CD4-positive, CD25-positive, alpha-beta regulatory T cell (primary cell): ENCODE data around the gene ACP7. TPM values are rescaled to one million over a fixed set of nuclear protein-coding genes. Genes with fewer than 3 reads are reported as not detected.
"Not testable (repeated sequence)": the region's sequence is repeated elsewhere in the genome, so short reads cannot be mapped to it uniquely, and the experiment has no call there.

Experiments used
- ATAC-seq, 2 donors: fragments of 150-1000 bp; cut with Tn5 transposase; one replicate each; pipeline ENCODE4 v1.10.0; 2021; ENCODE audit warnings: low read depth in 2 of 2, moderate number of reproducible peaks in 2 of 2, moderate library complexity in 1 of 2
- DNase-seq, 3 donors: peaks; one replicate each; pipeline versions ENCODE4 v3.0.0 to v3.0.0-alpha.2; 2012 to 2022; ENCODE audit warnings: mixed read lengths in 1 of 3
- H3K27ac ChIP-seq: one replicate; pipeline ENCODE4 v1.7.0; 2013; ENCODE audit warnings: mild to moderate bottlenecking, low read length; ENCODE audit not compliant: insufficient read depth, poor library complexity, severe bottlenecking
- H3K27me3 ChIP-seq: one replicate; pipeline ENCODE4 v1.7.0; 2013; ENCODE audit warnings: low read length; ENCODE audit not compliant: control insufficient read depth, insufficient read depth
- H3K36me3 ChIP-seq: one replicate; pipeline ENCODE4 v1.7.0; 2013; ENCODE audit warnings: mild to moderate bottlenecking, low read length, moderate library complexity; ENCODE audit not compliant: control insufficient read depth, insufficient read depth
- H3K4me1 ChIP-seq: 2 replicates; pipeline ENCODE4 v1.7.0; 2013; ENCODE audit warnings: mild to moderate bottlenecking, low read length; ENCODE audit not compliant: insufficient read depth, control insufficient read depth, poor library complexity, severe bottlenecking
- H3K4me3 ChIP-seq: one replicate; pipeline ENCODE4 v1.7.0; 2013; ENCODE audit warnings: low read depth, mild to moderate bottlenecking, low read length, moderate library complexity
- H3K9me3 ChIP-seq, 2 experiments: 1 replicate in 1 of 2; 2 replicates in 1 of 2; pipeline ENCODE4 v1.7.0; 2013; ENCODE audit warnings: low read length in 2 of 2, mild to moderate bottlenecking in 1 of 2, moderate library complexity in 1 of 2; ENCODE audit not compliant: control insufficient read depth in 2 of 2
- H3K27ac Mint-ChIP-seq, 3 donors: one replicate each; pipeline ENCODE4 v1.8.0; 2020 to 2022; ENCODE audit warnings: mild to moderate bottlenecking in 3 of 3, mixed read lengths in 3 of 3, moderate library complexity in 2 of 3
- H3K27me3 Mint-ChIP-seq: one replicate; pipeline ENCODE4 v1.8.0; 2022; ENCODE audit warnings: mild to moderate bottlenecking, mixed read lengths
- H3K36me3 Mint-ChIP-seq: one replicate; pipeline ENCODE4 v1.8.0; 2020; ENCODE audit warnings: mixed read lengths
- H3K4me1 Mint-ChIP-seq, 4 donors: one replicate each; pipeline ENCODE4 v1.8.0; 2020 to 2022; ENCODE audit warnings: mixed read lengths in 4 of 4, mild to moderate bottlenecking in 1 of 4
- H3K4me3 Mint-ChIP-seq, 4 donors: one replicate each; pipeline ENCODE4 v1.8.0; 2020 to 2022; ENCODE audit warnings: mild to moderate bottlenecking in 4 of 4, mixed read lengths in 4 of 4, moderate library complexity in 3 of 4
- H3K9me3 Mint-ChIP-seq, 7 donors: one replicate each; pipeline ENCODE4 v1.8.0; 2020 to 2022; ENCODE audit warnings: mixed read lengths in 7 of 7, mild to moderate bottlenecking in 3 of 7, moderate library complexity in 2 of 7
- polyA plus RNA-seq, 4 donors: library from polyadenylated mRNA; unstranded; fragments of 300-500 nt; fragmentation: Illumina TruSeq; gene quantifications; one replicate each; pipeline ENCODE4 v1.2.3, GENCODE V29; 2021
- total RNA-seq: library from RNA; stranded (reverse); gene quantifications from one replicate; pipeline ENCODE4 v1.2.3, GENCODE V29; 2022

ACP7 gene
- total and polyA plus RNA-seq, 5 donors from 2014 or later: not detected

GRCh38 chr19:39110263-39110967, 26.2 kb downstream of the ACP7 start:
- no peak overlapping the region for H3K27ac ChIP-seq
- Mint-ChIP-seq H3K27ac (peak overlapping the region; percentile 57 to 75 (median 64)), H3K9me3 (no peaks in the 10 kb centered on the region)

DNA sequence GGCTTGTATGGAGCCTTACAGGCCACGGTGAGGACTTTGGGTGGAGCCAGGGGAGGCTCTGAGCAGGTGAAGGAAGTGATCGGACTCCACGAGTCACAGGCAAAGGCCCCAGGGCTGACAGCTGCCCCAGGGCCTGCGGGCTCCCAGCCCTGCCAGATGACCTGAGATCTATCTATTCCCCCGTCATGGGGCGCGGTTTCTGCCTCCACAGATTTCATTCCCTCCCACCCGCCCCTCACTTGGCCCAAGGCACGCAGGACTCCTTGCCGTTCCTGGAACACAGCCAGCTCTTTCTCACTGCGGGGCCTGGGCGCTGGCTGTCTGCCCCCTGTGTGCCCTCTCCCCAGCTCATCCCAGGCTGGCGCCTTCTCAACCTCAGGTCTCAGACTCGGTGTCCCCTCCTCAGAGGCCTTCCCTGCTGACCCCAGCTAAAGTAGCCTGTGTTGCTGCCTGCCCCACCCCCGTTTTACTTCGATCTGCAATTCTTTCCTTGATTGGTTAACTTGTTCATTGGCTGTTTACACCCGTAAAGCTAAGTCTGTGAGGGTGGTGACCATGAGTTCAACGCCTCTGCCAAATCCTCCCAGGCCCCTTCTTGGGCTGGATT, 27.5 kb downstream of the ACP7 start:
- Mint-ChIP-seq H3K27me3 (peaks cover 15% of the 10 kb centered on the region), H3K4me1 (peaks cover 0 to 7% (median 5%) of the 10 kb centered on the region in 4 donors), H3K9me3 (no peaks in the 10 kb centered on the region), H3K27ac (no peak overlapping the region), H3K4me3 (no peak overlapping the region), H3K36me3 (no peaks in the 10 kb centered on the region)
- H3K9me3 ChIP-seq: no peaks in the 10 kb centered on the region
- H3K27me3 ChIP-seq: no peaks in the 10 kb centered on the region
- H3K4me3 ChIP-seq: no peak overlapping the region
- H3K36me3 ChIP-seq: no peaks in the 10 kb centered on the region
- peaks cover 7% of the 10 kb centered on the region for H3K4me1 ChIP-seq
- DNase-seq: no peak
- no peak for ATAC-seq
- no peak overlapping the region for H3K27ac ChIP-seq

More at GRCh38 chr19:39110263-39110967, 26.2 kb downstream of the ACP7 start:
- Mint-ChIP-seq H3K4me1 (peaks cover 0 to 7% (median 5%) of the 10 kb centered on the region in 4 donors), H3K27me3 (peaks cover 15% of the 10 kb centered on the region), H3K36me3 (no peaks in the 10 kb centered on the region), H3K4me3 (no peak overlapping the region)
- Histone ChIP-seq H3K36me3 (no peaks in the 10 kb centered on the region), H3K27me3 (no peaks in the 10 kb centered on the region), H3K4me3 (no peak overlapping the region), H3K4me1 (peaks cover 7% of the 10 kb centered on the region), H3K9me3 (no peaks in the 10 kb centered on the region)
- peak; percentile 83 for ATAC-seq
- DNase-seq: peak; percentile 52 to 67 (median 58)

DNA sequence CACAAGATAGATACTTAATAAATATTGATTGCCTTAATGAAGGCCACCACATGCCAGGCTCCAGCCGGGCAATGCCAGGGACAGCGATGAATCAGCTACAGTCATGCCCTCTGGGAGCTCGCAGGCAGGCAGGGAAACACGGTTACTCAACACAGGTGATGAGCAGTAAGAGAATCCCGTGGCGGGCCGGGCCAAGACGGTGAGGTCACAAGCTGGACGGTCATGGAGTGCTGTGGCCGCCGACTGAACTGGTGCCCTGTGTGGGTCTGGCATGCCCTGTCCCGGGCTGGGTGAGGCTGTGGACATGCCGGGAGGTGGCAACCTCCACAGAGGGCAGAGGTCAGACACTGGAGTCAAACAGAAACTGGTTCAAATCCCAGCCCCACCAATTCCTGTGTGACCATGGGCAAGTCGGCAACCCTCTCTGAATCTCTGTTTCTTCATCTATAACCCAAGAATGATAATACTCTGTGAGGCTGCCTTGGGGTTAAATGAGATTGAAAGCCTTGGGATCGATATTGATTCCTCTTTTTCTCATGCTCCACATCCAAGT, 28.2 kb downstream of the ACP7 start:
- H3K27ac Mint-ChIP-seq: no peak overlapping the region
- DNase-seq: no peak
- H3K27me3 Mint-ChIP-seq: peaks cover 15% of the 10 kb centered on the region
- Histone ChIP-seq H3K9me3 (no peaks in the 10 kb centered on the region), H3K27me3 (no peaks in the 10 kb centered on the region), H3K4me3 (no peak overlapping the region), H3K36me3 (no peaks in the 10 kb centered on the region), H3K27ac (no peak overlapping the region), H3K4me1 (peaks cover 7% of the 10 kb centered on the region)
- no peaks in the 10 kb centered on the region for H3K9me3 Mint-ChIP-seq
- no peak for ATAC-seq
- H3K4me3 Mint-ChIP-seq: no peak overlapping the region
- H3K4me1 Mint-ChIP-seq: peaks cover 0 to 7% (median 5%) of the 10 kb centered on the region in 4 donors
- H3K36me3 Mint-ChIP-seq: no peaks in the 10 kb centered on the region

GRCh38 chr19:39113199-39113598, 29.0 kb downstream of the ACP7 start:
- Histone ChIP-seq H3K9me3 (no peaks in the 10 kb centered on the region), H3K36me3 (no peaks in the 10 kb centered on the region), H3K4me1 (peaks cover 7% of the 10 kb centered on the region), H3K4me3 (no peak overlapping the region), H3K27me3 (no peaks in the 10 kb centered on the region), H3K27ac (no peak overlapping the region)
- H3K9me3 Mint-ChIP-seq: no peaks in the 10 kb centered on the region
- H3K36me3 Mint-ChIP-seq: no peaks in the 10 kb centered on the region
- no peak for ATAC-seq
- no peak overlapping the region for H3K4me3 Mint-ChIP-seq
- H3K4me1 Mint-ChIP-seq: peaks cover 0 to 7% (median 5%) of the 10 kb centered on the region in 4 donors
- peaks cover 15% of the 10 kb centered on the region for H3K27me3 Mint-ChIP-seq
- no peak for DNase-seq
- no peak overlapping the region for H3K27ac Mint-ChIP-seq

DNA sequence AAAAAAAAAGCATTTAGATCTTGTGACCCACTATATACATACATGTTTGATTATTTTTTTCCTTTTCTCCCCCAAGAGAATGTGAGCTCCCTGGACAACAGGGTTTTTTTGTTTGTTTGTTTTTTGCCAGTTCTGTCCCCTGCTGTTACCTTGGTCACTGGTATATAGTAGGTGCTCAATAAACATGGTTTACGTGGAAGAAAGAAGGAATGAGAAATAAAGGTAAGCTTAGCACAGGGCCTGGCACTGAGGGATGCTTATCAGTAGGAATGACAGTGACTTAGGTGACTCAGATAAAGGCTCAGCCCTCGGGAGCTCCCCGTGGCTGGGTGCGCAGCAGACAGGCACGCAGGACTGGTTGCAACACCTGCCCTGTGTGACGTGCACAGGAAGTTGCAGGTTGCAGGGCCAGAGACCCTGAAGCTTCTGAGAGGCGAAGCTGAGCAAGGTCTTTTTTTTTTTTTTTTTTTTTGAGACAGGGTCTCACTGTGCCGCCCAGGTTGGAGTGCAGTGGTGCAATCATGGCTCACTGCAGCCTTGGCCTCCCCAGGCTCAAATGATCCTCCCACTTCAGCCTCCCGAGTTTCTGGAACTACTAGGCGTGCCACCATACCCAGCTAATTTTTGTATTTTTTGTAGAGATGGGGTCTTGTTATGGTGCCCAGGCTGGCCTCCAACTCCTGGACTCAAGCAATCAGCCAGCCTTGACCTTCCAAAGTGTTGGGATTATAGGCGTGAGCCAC, 31.1 kb downstream of the ACP7 start:
- Mint-ChIP-seq H3K4me3 (no peak overlapping the region), H3K27me3 (peaks cover 16% of the 10 kb centered on the region), H3K4me1 (peaks cover 0 to 6% (median 5%) of the 10 kb centered on the region in 4 donors), H3K36me3 (no peaks in the 10 kb centered on the region), H3K9me3 (no peaks in the 10 kb centered on the region), H3K27ac (no peak overlapping the region)
- H3K9me3 ChIP-seq: no peaks in the 10 kb centered on the region
- ATAC-seq (no peak), DNase-seq (no peak)
- H3K4me3 ChIP-seq: no peak overlapping the region
- no peaks in the 10 kb centered on the region for H3K27me3 ChIP-seq
- H3K36me3 ChIP-seq: no peaks in the 10 kb centered on the region
- no peak overlapping the region for H3K27ac ChIP-seq
- peaks cover 4% of the 10 kb centered on the region for H3K4me1 ChIP-seq

DNA sequence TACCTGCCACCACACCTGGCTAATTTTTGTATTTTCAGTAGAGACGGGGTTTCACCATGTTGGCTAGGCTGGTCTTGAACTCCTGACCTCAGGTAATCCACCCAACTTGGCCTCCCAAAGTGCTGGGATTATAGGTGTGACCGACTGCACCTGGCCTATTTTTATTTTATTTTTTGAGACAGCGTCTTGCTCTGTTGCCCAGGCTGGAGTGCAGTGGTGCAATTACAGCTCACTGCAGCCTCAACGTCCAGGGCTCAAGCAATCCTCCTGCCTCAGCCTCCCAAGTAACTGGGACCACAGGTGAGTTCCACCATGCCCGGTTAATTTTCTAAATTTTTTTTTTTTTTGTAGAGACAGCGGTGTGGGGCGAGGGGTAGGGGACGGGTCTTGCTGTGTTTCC, 32.9 kb downstream of the ACP7 start:
- H3K27ac ChIP-seq, H3K27me3 Mint-ChIP-seq, H3K9me3 ChIP-seq, H3K4me1 ChIP-seq, H3K4me1 Mint-ChIP-seq, H3K9me3 Mint-ChIP-seq, ATAC-seq, H3K36me3 ChIP-seq, H3K36me3 Mint-ChIP-seq, H3K27ac Mint-ChIP-seq, H3K27me3 ChIP-seq, DNase-seq, H3K4me3 ChIP-seq: not testable (repeated sequence)
- H3K4me3 Mint-ChIP-seq: peak overlapping the region in 1 of 4 donors; percentile 52

DNA sequence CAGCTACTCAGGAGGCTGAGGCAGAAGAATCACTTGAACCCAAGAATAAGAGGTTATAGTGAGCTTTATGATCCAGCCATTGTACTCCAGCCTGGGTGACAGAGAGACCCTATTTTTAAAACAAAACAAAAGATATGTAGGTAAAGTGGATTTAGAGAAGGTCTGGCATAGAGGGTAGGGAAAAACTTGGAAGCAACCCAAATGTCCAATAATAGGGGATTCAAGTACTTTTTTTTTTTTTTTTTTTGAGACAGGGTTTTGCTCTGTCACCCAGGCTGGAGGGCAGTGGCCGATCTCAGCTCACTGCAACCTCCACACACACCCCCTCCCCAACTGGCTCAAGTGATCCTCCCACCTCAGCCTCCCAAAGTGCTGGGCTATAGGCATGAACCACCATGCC, 35.7 kb downstream of the ACP7 start:
- no peaks in the 10 kb centered on the region for H3K27me3 ChIP-seq
- H3K36me3 ChIP-seq: no peaks in the 10 kb centered on the region
- no peaks in the 10 kb centered on the region for H3K36me3 Mint-ChIP-seq
- DNase-seq (no peak), ATAC-seq (no peak)
- no peak overlapping the region for H3K27ac ChIP-seq
- H3K4me1 ChIP-seq: peaks cover 6% of the 10 kb centered on the region
- H3K4me1 Mint-ChIP-seq: peaks cover 0 to 15% (median 7%) of the 10 kb centered on the region in 4 donors
- H3K27ac Mint-ChIP-seq: no peak overlapping the region
- no peak overlapping the region for H3K4me3 Mint-ChIP-seq
- no peaks in the 10 kb centered on the region for H3K9me3 ChIP-seq
- no peaks in the 10 kb centered on the region for H3K9me3 Mint-ChIP-seq
- H3K27me3 Mint-ChIP-seq: peaks cover 14% of the 10 kb centered on the region
- H3K4me3 ChIP-seq: no peak overlapping the region
